Activated CD4-positive, alpha-beta T cell treated with anti-CD3 and anti-CD28 coated beads, Interleukin-2, Interleukin-4, amounts not matched to agents 100 ng/mL and 50 ng/mL, durations not matched to agents 16 hours and 8 hours (primary cell): Measurements from ENCODE around the gene SCFD1.
"Not testable (repeated sequence)": the region's sequence is repeated elsewhere in the genome, so short reads cannot be mapped to it uniquely, and the experiment has no call there.

Experiments used
- DNase-seq: peaks from one replicate; pipeline ENCODE4 v3.0.0-alpha.2; 2020; ENCODE audit warnings: low spot score

SCFD1 gene

GRCh38 chr14:30621940-30622830 is at the start of gene SCFD1:
TSS of gene SCFD1 (plus strand) at chr14:30622319. CDS start at chr14:30622339, 20 bp downstream.
- DNase-seq, result peak; percentile 95

GRCh38 chr14:30572771-30573170 is 49.3 kb upstream of the SCFD1 start:
- no peak for DNase-seq

GRCh38 chr14:30573226-30573814 is 48.8 kb upstream of the SCFD1 start:
- no peak for DNase-seq

- no peak for DNase-seq
Measured at GRCh38 chr14:30573966-30574365, 48.2 kb upstream of the SCFD1 start.

- DNase-seq, result not testable (repeated sequence)
Measured at GRCh38 chr14:30574777-30575176, 47.3 kb upstream of the SCFD1 start.

- not testable (repeated sequence) for DNase-seq
Measured at GRCh38 chr14:30576333-30576732, 45.8 kb upstream of the SCFD1 start.

- no peak for DNase-seq
Measured at GRCh38 chr14:30580616-30581282, 41.4 kb upstream of the SCFD1 start.

GRCh38 chr14:30581283-30581625 is 40.9 kb upstream of the SCFD1 start:
- no peak for DNase-seq

- DNase-seq, result no peak
Measured at GRCh38 chr14:30582376-30582775, 39.7 kb upstream of the SCFD1 start.

GRCh38 chr14:30584058-30584630 is 38.0 kb upstream of the SCFD1 start:
- no peak for DNase-seq

GRCh38 chr14:30585204-30585603 is 36.9 kb upstream of the SCFD1 start:
- DNase-seq, result no peak

- DNase-seq, result peak; percentile 25
Measured at GRCh38 chr14:30587141-30587540, 35.0 kb upstream of the SCFD1 start.

GRCh38 chr14:30588873-30589272 is 33.2 kb upstream of the SCFD1 start:
- DNase-seq, result no peak

- no peak for DNase-seq
Measured at GRCh38 chr14:30596935-30597334, 25.2 kb upstream of the SCFD1 start.

- DNase-seq, result no peak
Measured at GRCh38 chr14:30597504-30597903, 24.6 kb upstream of the SCFD1 start.

GRCh38 chr14:30600922-30601918 is 20.9 kb upstream of the SCFD1 start:
- DNase-seq, result no peak

GRCh38 chr14:30603402-30603801 is 18.7 kb upstream of the SCFD1 start:
- no peak for DNase-seq

- DNase-seq, result not testable (repeated sequence)
Measured at GRCh38 chr14:30604696-30605095, 17.4 kb upstream of the SCFD1 start.

GRCh38 chr14:30607156-30607780 is 14.9 kb upstream of the SCFD1 start:
- DNase-seq, result no peak

- no peak for DNase-seq
Measured at GRCh38 chr14:30608533-30609006, 13.5 kb upstream of the SCFD1 start.
